ENCODE results near the gene TCF3.
A peak's percentile ranks its signal among the peaks of the same experiment; 100 is the strongest.

Gene TCF3

DNA sequence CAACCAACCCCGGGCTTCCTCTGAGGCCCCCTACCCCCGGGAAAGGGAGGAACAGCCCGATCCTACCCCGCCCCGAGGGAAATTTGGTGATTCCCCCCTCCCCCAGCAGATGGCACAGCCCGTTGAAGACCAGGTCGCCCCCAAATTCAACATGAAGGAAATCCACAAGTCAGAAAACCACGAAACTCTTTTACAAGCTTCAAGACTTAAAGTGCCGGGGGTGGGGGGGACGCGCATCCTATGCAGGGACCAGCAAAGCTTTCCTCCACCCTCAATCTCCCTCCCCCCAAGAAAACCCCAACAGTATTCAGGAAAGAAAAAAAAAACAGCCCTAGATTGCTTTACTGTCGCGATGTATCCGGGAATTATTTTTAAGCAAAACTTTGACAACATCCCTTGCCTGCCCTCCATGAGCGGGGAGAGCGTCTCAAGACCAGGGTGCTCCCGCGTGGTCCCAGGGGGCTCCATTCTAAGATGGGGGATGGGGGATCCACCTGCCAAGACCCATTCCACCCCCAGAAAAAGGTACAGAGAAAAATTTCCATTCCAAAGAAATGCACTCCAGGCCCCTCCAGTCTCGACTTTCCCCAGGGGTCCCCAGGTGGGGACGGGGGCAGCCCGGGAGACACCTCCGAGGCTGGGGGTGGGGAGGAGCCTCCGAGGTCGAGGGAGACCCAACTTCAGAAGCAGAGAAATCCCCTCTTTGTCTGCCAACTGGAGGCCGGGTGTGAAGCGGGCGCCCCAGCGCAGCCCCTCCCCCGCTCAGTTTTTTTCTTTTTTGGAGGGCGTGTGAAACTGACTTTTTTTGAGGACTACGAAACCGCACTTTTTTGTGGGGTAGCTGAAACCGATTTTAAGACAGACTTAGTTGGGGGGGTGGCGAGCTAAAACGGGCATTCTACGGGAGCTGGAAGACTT lies 1.5 kb downstream of the TCF3 start:
- peak; percentile 62 for DNase-seq

DNA sequence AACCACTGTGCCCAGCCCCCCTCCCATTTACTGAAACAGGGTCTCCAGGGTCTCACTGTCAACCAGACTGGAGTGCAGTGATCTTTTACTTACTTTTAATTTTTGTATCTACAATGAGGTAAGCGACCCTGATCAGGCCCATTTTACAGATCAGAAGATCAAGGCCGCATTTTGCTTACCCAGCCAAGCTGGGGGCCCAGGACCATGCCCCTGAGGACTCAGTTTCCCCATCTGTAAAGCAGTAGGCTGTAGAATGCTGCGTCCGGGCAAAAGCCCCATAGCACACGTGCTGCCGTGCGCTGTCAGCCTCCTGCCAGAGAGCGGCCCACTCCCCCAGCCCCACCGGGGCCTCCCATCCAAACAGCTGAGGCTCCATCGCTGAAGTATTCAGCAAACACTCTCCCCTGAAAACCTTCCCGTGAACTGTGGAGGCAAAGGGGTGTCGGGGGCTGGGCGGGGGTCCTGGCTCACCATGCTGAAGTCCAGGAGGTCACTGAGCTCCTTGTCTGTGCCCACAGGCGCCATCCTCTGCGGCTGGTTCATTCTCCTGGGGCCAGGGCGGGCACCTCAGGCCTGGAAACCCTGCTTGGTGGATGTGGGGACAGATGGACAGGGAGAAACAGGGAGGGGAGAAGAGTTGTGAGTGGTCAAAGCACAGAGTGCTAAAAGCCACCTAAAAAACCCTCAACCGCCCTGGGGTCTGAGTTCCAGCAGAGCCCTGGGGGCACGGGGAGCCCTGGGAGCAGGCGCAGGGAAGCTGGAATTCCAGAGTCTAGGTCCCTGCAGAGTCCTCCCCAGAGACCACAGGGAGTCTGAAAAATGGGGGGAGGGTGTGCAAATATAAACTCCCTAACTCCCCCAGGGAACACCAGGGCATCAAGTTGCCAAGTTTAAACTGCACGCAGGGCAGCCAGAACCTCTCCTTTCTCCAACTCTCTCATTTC lies 2.4 kb downstream of the TCF3 start:
- DNase-seq = peak; percentile 54

DNA sequence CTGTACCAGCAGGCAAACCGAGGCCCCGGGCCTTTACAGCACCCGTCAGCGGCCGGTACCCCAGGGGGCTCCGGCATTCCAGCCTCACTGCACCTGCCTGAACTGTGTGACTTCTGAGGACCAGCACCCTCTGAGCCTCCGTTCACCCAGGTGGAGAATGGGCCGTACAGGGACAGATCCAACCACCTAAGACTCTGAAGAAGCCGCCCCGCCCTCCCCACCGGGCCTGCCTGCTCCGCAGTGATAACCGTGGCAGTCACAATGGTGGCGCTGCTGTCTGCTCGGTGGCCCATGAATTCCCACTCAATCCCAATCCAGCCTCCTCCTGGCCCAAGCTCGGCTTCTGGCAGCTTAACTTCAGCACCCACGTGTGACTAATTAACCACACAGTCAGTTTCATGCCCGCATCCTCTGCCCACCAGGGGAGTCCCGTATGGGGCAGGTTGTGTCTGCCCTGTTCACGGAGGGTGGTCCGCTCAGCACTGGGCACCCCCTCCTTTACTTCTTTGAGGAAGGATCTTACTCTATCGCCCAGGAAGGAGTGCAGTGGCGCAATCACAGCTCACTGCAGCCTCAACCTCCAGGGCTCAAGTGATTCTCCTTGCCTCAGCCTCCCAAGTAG lies 3.4 kb downstream of the TCF3 start:
- DNase-seq = no peak

DNA sequence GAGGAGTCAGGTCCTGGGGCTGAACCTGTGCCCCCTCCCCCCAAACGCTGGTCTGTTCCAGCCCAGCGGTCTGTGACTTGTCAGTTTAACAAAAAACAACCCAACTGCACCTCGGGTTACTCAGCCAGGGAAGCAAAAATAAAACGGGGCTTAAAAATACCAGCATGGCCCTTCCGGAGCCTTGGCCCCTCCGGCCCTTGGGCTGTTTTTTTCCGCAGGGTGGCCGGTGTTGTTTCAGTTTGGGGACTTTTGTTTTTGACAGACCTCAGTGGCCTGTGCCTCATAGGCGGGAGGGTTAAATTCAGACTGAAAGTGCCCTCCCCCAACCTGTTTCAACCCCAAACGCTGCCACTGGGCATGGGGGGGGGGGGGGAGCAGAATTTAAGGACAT lies 4.0 kb downstream of the TCF3 start:
- no peak for DNase-seq

DNA sequence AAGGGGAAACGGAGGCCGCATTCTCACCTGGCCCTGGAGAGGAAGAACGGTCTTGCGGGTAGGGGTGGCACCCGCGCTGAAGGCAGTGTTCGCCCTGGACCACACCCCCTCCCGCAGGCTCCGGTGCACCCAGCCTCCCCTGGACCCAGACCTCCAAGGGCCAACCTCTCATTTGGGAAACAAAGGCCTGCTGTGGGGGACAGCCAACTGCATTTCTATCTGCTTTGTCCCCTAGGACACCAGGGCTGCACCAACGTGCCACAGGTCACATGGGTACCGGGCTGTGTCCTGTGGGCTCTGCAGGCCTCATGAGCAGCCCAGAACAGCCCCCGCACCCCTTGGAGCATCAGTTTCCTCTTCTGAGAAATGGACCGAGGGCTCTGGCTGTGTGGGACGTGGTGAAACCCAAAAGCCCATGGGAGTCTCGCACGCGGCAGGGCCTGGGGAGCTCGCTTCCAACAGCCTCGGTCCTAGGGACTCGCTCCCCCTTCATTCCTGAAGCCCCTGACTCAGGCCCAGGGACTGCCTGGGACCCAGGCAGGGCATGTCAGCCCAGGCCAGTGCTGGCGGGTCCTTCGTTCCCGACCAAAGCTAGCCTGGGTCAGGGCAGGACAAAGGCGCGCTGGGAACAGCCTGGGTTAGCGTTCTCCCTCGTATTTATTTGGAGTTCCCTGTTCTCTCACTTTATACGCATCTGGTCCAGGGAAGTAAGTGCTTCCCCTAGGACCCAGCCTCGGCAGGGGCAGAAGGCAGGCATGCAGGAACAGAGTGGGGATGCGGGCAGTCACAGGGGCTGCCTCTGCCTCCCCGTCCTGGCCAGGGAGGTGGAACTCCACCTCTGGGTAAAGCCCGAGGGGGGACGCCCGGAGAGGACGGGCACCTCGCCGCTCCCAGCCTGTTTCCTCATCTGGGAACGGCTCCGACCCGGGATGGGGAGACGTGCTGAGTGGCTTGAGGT lies 4.6 kb downstream of the TCF3 start:
- DNase-seq = no peak

DNA sequence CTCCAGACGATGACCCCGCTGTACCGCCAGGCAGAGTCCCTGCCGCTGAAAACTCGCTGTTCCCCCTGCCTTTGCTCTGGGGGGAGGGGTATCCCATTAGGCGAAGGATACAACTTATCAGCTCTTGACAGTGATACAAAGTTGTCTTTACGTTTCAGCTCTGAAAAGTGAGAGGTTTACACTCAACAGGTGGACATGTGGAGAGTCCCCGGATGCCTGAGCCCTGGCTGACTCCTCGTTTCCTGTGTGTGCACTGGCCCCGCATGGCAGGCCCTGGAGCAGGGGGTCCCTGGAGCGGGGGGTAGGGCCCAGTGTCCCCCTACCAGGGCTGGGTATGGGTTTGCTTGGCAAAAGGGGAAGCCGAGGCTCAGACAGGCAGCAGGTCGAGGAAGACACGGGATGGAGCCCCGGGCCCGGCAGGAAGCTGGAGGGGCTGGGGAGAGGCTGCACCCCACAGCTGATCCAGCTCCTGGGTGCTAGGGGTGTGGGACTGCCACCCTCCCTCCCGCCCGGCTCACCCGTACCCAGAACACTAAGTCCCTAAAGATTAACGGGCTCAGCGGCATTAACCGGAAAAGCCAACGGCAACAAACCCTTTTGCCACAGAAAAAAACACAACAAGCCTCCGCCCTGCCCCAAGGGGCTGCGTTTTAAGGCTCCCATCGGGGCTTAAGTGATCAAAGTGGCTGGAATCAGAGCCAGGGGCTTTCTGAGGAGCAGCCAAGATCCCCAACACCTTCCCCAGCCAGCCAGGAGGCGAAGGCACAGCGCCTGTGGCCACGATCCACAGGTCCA lies 5.6 kb downstream of the TCF3 start:
- DNase-seq = no peak

DNA sequence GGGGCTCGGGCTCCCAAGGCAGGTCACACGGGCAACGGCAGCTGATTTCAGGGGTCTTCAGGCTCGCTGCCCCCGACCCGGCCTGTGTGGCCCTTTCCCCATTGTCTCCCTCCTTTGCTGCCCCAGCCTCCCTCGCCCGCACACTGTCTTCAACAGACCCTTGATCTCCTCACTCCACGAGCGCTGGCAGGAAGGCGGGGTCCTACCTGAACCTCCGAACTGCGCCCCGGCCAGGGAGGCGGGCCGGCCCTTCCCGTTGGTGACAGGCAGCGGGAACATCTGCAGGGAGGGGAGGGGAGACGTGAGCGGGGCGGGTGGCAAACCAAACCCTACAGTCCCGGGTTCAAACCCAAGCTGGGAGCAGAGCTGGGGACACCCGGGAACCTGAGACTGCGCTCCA lies 6.3 kb downstream of the TCF3 start:
- DNase-seq = no peak

DNA sequence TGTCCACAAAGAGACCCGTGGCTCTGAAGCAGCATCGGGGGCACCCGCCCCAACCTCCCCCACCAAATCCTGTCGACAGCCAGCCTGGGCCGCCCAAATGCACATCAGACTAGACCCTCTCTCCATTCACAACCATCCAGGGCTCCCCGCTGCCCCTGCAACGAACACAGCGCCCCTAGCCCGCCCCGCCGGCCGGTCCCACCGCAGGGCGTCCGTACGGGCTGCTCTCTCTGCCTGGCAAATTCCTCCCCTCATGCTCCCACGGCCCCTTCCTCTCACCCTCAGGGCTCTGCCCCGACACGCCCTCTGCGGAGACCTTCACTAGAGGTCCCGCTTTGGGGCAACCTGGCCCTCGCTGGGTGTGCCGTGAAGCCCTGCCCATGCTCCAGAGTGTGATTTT lies 7.1 kb downstream of the TCF3 start:
- DNase-seq = no peak

DNA sequence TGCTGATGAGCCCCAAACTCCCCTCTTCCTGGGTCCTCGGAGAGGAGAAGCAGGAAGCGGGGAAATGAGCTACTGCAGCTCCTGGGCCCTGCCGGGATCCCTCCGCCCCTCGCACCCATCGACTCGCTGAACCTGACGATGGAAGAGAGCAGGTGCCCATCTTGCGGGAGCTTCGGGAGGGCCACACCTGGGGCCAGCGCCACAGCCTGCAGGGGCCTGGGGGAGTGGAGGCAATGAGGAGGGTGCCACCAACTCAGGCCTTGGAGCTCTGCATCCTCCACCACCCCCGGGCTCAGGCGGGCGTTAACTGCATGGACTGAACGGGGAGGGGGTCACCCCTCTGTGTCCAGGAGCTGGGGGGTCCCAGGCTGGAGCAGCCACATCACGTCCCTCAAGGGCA lies 8.3 kb downstream of the TCF3 start:
- no peak for DNase-seq

DNA sequence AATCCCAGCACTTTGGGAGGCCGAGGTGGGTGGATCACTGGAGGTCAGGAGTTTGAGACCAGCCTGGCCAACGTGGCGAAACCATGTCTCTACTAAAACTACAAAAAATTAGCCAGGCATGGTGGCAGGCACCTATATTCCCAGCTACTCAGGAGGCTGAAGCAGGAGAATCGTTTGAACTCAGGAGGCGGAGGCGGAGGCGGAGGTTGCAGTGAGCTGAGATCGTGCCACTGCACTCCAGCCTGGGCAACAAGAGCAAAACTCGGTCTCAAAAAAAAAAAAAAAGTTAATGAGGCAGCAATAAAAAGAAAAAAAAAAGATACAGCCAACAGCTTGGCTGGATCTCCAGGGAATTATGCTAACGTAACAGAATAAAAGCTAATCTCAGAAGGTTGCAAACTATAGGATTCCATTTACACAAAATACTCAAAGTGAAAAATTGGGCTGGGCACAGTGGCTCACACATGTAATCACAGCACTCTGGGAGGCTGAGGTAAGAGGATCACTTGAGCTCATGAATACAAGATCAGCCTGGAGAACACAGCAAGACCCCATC lies 11.4 kb downstream of the TCF3 start:
- DNase-seq = peak; percentile 95

DNA sequence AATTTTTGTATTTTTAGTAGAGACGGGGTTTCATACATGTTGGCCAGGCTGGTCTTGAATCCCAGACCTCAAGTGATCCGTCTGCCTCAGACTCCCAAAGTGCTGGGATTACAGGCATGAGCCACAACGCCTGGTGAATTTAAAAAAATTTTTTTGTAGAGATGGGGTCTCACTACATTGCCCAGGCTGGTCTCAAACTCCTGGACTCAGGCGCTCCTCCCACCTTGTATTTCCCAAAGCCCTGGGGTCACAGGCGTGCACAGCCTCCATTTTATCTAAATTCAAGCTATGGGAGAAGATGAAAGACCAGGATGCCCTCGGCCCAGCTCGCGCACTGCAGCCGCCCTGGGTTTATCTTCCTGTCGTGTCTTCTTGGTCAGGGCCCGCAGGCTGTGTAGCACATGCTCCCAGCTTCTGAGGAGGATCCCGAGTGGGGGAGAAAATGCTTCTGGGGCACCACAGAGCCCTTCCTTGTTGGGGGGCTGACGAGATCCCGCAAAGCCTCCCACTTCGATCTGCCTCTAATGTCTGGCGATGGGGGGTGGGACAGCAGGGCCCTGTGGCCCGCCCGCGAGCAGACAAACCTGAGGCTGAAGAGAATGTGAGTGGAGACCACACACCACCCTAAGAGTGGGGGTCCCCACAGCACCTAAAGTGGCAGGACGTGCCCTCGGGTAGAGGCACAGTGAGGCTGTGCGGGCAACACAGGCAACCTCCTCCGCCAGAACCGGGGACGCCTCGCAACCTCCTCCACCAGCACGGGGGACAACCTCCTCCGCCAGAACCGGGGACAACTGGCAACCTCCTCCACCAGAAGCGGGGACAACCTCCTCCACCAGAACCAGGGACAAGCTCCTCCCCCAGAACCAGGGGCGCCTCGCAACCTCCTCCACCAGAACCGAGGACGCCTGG lies 15.8 kb downstream of the TCF3 start:
- DNase-seq = no peak

DNA sequence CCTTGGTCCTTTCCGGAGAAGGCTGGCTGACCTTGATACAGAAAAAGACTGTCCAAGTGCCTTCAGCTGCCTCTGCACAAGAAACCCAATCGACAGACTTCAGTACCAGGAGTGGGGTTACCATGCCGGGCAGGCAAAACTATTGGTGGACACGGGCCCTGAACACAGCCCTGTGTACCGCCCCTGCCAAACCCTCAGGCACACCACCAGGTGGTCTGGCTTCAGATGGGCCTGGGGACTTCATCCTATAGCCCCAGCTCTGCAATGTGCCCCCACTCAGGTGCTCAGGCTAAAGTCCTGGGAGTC lies 17.5 kb downstream of the TCF3 start:
- no peak for DNase-seq

DNA sequence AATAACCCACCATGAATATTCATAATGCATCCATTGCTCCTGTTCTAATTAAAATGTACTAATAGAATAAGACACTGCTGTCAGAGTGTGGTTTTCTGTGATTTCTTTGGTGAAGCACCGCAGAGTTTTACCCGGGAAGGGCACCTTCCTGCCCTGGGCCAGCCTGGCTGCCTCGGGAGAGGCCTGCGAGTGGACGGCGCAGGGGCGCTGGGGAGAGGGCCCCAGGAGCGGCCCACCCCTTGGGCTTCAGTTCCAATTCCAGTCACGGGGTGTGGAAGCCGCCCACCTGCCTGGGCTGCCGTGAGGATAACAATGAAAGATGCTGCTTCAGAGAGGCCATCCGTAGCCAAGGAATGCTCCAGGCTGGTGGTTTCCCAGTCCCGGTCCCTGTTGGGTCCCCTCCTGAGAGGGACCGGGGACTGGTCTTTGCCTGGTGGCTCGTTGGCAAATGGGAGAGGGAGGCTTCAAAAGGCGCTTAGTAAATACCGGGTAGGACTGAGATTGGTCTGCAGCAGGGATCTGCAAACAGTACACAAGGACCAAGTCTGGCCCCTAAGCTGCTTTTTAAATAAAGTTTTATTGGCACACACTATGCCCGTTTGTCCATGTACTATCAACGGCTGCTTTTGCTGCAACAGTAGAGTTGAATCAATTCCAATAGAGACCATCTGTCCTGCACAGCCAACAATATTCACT lies 18.0 kb downstream of the TCF3 start:
- DNase-seq = no peak

DNA sequence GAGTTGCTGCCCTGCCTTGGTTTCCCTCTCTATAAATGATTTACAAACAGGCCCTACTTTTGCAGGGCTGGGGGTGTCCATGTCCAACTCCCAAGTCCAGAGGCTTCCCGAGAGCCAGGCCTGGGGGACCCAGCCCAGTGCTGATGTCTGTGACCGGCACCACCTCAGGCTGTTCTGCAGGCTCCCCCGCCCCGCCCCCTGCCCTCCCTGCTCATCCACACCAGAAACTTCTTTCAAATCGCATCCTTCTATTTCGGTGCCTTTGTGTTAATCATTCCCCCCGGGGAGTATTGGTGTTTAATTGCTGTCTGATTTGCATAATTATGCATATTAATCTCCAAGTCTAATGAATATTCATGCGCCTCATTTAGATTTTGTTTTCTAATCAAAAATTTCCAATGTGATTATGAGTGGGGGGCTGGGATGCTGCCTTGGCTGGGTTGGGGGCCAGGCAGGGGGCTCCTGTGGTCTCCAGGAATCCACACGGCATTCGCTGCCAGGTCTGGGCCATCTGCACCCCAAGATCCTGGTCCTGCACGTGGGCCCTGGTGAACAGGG lies 19.1 kb downstream of the TCF3 start:
- no peak for DNase-seq

DNA sequence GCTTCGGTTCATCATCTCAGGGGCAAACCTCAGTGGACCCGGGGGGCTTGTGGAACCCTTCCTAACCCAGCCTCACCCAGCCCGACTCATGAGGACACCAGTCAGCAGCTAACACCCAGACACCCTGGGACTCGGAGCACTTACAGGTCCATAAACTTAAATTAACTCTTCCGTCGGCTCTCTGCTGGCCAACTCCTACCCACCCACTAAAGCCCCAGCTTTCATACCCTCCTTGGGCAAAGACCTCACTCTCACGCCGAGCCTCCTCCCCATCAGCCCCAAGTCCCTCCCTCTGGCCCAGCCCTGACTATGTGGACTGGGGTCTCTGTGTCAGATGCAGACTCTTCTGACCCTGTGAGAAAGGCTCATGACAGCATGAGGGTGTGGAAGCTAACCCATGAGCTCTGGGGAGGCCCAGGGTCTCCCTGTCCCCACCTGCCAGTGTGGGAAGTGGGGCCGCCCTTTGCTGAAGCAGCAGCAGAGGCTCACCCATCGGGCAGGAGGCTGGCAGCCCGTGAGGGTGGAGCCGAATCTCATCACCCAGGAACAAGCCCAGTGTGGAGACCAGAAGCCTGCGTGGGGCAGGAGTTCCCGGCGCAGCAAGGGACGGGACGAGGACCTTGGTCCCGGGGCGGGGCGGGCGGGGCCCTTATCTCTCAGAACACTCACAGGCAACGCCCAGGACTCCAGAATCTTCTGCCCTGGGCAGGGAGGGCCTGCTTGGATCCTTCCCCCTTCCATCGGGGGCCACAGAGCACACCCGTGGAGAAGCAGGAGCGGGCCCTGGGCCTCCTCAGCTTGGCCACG lies 19.8 kb downstream of the TCF3 start:
- DNase-seq = no peak

DNA sequence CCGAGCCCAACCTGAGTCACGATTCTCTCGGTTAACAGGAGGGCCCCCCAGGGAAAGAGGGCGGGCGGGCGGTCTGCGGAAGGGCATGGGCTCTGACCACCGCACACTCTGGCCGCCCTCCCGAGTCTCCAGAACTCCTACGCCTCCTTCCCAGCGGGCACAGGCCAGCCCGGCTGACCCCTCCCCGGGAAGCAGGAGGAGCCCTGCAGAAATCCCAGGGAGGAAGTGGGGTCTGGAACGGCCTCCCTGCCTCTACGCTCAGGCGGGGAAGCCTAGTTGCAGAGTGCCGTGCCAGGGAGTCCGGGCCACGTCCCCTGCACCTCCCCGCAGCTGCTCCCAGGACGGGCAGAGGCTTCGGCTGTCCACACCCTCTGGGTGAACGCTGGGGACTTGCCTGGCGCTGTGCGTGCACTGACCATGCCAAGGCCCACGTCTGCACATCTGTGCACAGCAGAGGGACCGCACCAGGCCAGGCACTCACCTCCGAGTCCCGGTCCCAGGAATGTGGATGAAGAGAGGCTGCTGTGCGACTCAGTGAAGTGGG lies 20.8 kb downstream of the TCF3 start:
- DNase-seq = no peak

DNA sequence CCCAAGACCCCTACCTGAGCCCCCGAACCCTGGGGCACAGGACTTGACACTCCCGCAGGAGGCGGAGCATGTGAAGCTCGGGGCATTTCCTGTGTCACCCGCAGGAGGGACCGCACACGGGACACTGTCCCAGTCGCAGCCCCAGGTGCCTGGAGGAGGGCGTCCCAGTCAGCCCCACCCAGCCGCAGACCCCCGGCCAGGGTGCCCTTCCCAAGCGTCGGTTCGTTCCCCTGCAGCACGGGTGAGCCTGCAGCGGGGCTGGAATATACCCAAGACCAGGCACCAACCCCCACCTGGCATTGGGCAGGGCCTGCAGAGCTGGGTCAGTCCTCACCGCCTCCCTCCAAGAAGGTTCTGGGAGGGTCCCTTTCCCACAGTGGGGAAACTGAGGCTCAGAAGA lies 21.6 kb downstream of the TCF3 start:
- DNase-seq = no peak

DNA sequence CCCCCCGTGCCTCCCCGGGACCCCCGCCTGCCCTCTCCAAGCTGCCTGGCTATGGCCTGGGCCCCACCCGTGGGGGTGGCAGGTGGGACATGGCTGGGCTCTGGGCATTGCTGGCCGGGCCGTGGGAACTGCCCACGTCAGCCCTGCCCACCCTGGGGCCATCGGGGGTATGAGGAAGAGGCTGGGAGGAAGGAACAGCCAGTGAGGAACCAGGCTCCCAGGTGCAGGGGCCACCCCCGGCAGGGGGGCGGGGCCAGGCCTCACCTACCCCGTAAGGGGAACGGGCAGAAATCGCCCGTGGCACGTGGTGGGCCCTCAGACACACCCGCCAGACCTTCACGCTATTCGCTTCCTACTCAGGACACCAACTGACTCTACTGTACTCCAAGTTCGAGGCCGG lies 22.4 kb downstream of the TCF3 start:
- DNase-seq = no peak

Measured in NCI-H2171 treated with DMSO at 0.1 percent for 48 hours (cell line).